ENCODE data around the gene PRR33. TPM values are rescaled to one million over a fixed set of nuclear protein-coding genes. Genes with fewer than 3 reads are reported as not detected.
A peak's percentile ranks its signal among the peaks of the same experiment; 100 is the strongest.

The PRR33 gene
- total and polyA plus RNA-seq, 8 donors, result not detected

DNA sequence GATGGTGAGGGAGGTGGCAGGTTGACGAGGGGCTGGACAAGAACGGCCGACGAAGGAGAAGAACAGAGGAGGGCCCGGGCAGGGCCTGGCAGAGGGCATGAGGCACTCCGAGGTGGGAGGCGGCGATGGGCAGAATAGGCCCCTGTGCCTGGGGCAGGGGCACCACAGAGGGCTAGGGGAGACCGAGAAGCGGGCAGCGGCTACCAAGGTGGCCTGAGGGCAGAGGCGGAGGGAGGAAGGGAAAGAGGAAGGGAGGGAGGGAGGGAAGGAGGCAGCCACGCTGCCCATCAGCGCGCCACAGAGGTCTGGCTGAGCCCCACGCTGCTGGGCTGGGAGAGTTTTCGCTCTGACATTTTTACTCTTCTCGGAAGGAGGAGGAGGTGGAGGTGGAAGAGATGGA, 27.5 kb downstream of the PRR33 start:
- ATAC-seq (peak in 1 of 4 donors; percentile 3), FAIRE-seq (no peak), DNase-seq (peak in 3 of 6 donors; percentile 47 to 81 (median 58))
- H3K36me3 ChIP-seq, result no peaks in the 10 kb centered on the region
- peak overlapping the region in 1 of 4 donors; percentile 8 for H3K27ac ChIP-seq
- TF ChIP-seq, protein P1, sequence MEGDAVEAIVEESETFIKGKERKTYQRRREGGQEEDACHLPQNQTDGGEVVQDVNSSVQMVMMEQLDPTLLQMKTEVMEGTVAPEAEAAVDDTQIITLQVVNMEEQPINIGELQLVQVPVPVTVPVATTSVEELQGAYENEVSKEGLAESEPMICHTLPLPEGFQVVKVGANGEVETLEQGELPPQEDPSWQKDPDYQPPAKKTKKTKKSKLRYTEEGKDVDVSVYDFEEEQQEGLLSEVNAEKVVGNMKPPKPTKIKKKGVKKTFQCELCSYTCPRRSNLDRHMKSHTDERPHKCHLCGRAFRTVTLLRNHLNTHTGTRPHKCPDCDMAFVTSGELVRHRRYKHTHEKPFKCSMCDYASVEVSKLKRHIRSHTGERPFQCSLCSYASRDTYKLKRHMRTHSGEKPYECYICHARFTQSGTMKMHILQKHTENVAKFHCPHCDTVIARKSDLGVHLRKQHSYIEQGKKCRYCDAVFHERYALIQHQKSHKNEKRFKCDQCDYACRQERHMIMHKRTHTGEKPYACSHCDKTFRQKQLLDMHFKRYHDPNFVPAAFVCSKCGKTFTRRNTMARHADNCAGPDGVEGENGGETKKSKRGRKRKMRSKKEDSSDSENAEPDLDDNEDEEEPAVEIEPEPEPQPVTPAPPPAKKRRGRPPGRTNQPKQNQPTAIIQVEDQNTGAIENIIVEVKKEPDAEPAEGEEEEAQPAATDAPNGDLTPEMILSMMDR (IDR thresholded peaks at IDR 0.05), result no peak
- H3K4me3 ChIP-seq, result peak overlapping the region in 1 of 4 donors; percentile 7
- no peaks in the 10 kb centered on the region for H3K27me3 ChIP-seq
- intact Hi-C loops (cut with DNase I), result no loop called here
- H3K4me1 ChIP-seq, result peaks cover 8 to 21% (median 12%) of the 10 kb centered on the region in 3 donors
- H3K9me3 ChIP-seq, result no peaks in the 10 kb centered on the region
- WGBS, 2 donors, result 84 to 88% methylated on average over 15 to 18 of the region's 18 CpGs

DNA sequence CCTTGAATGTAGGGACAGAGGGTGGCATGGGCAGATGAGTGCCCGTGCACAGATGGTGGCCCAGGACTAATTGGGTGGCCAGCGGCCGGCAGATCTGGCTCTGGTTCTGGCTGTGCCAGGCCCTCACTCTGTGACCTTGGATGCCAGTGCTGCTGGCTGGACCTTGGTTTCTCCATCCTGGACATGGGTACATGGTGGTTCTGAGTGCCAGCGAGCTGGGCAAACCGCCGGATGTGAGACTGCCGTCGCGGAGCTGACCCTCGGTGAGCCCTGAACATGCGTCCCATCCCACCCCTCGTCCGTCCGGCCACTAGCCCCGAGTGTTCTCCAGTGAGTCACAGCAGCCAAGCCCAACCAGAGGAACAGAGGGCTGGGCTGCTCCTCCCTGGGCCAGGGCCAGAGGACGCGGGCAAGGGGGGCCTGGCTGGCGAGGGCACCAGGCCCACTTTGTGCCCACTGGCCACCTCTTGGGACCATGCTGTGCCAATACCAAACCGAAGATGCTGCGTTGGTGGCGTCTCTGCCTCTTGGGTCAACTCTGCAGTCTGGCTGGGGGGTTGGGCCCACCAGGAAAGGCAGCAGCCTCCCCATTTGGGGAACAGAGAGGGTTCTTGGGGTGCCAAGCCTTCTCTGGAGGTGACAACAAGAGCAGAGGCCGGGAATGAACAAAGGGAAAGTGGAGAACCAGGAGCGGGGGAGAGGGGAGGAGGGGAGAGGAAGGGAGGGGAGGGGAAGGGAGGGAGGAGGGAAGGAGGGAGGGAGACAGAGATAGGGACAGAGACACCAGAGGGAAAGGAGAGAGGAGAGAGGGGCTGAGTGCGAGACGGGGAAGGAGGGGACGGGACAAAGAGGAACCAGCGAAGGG, 28.1 kb downstream of the PRR33 start:
- ATAC-seq, result peak; percentile 91 to 95 (median 93)
- no peak for FAIRE-seq

DNA sequence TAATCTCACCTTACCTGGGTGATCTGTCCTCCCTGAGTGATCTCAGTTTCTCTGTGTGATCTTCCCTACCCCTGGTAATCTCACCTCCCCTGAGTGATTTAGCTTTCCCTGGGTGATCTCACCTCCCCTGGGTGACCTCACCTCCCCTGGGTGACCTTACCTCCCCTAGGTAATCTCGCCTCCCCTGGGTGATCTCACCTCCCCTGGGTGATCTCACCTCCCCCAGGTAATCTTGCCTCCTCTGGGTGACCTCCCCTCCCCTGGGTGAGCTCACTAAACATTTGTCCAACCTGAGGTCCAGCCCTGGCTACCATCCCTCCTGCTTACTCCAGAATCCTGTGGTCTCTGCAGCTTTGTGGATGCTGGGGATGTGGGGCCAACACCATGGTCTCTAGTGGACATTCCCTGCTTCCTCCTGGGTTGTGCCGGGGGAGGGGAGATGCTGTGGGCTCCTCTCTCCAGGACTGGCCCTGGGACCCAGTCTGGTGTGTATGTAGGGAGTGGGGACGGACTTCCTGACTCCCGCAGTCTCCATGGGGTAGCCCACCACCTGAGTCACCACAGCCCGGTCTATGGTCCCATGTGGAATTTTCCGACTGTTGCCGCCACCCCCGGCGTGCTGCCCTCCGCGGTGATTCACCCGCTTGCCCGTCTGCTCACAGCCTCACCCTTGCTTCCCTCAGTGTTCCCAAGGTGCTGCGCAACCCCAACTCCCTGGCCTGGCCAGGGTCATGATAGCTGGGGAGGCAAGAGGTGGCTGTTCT, 28.9 kb downstream of the PRR33 start:
- WGBS, 2 donors, result 82 to 91% methylated on average over 14 of the region's 14 CpGs
- DNase-seq, result peak in 1 of 6 donors; percentile 59

More for the DNA sequence above, 28.1 kb downstream of the PRR33 start:
- Histone ChIP-seq H3K4me3 (no peak overlapping the region), H3K4me1 (peaks cover 8 to 21% (median 12%) of the 10 kb centered on the region in 3 donors), H3K27me3 (no peaks in the 10 kb centered on the region), H3K36me3 (no peaks in the 10 kb centered on the region), H3K27ac (peak overlapping the region in 3 of 4 donors; percentile 8 to 57 (median 51)), H3K9me3 (no peaks in the 10 kb centered on the region)
- WGBS, 2 donors, result 19 to 21% methylated on average over 25 to 27 of the region's 27 CpGs
- TF ChIP-seq, protein P1 (IDR thresholded peaks at IDR 0.05), result no peak
- intact Hi-C loops (cut with DNase I), result no loop called here
- DNase-seq, result peak; percentile 79 to 93 (median 88)

DNA sequence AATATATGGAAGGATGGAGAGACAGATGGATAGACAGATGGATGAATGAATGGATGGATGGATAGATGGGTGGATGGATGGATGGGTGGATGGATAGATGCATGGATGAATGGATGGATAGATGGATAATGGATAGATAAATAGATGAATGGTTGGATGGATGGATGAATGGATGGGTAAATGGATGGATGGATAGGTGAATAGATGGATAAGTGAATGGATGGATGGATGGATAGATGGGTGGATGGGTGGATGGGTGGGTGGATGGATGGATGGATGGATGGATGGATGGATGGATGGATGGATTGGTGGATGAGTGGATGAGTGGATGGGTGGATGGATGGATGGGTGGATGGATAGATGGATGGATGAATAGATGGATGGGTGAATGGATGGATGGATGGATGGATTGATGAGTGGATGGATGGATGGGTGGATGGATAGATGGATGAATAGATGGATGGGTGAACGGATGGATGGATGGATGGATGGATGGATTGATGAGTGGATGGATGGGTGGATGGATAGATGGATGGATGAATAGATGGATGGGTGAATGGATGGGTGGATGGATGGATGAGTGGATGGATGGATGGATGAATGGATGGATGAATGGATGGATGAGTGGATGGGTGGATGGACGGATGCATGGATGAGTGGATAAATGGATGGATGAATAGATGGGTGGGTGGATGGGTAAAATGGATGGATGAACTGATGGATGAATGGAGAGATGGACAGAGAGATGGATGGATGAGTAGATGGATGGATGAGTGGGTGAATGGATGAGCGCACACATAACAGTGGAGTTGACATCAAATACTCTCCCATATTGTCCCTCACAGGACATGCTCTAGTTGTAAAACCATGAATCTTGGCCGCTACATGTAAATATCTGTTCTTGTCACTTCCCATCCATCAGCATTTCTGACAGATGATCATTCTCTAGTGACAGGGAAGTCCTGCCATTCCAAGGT, 30.0 kb downstream of the PRR33 start:
- H3K9me3 ChIP-seq, result no peaks in the 10 kb centered on the region
- H3K4me3 ChIP-seq, result no peak overlapping the region
- FAIRE-seq (no peak), ATAC-seq (no peak), DNase-seq (no peak)
- H3K4me1 ChIP-seq, result peaks cover 8 to 21% (median 12%) of the 10 kb centered on the region in 3 donors
- WGBS, 2 donors, result 91 to 93% methylated on average over 4 of the region's 4 CpGs
- no peak overlapping the region for H3K27ac ChIP-seq
- TF ChIP-seq, protein P1 (IDR thresholded peaks at IDR 0.05), result no peak
- no peaks in the 10 kb centered on the region for H3K27me3 ChIP-seq
- H3K36me3 ChIP-seq, result no peaks in the 10 kb centered on the region
- intact Hi-C loops (cut with DNase I), result no loop called here

More for the DNA sequence above, 28.9 kb downstream of the PRR33 start:
- no peak for FAIRE-seq
- H3K4me3 ChIP-seq, result no peak overlapping the region
- no peaks in the 10 kb centered on the region for H3K36me3 ChIP-seq
- TF ChIP-seq, protein P1 (IDR thresholded peaks at IDR 0.05), result no peak
- H3K27ac ChIP-seq, result peak overlapping the region in 3 of 4 donors; percentile 8 to 57 (median 51)
- no peaks in the 10 kb centered on the region for H3K9me3 ChIP-seq
- peak; percentile 10 to 47 (median 27) for ATAC-seq
- intact Hi-C loops (cut with DNase I), result no loop called here
- no peaks in the 10 kb centered on the region for H3K27me3 ChIP-seq
- peaks cover 8 to 21% (median 12%) of the 10 kb centered on the region in 3 donors for H3K4me1 ChIP-seq
